ENCODE measurements around the gene CAPN6.

Gene CAPN6

GRCh38 chrX:111270339-111270738 lies at the start of gene CAPN6:
Gene CAPN6, minus strand, starts transcription at chrX:111270483. Its CDS starts 6,547 bp downstream, at chrX:111263936.
- no peak for DNase-seq

- no peak for DNase-seq
Observed at GRCh38 chrX:111319451-111319850, 49.2 kb upstream of the CAPN6 start.

DNA sequence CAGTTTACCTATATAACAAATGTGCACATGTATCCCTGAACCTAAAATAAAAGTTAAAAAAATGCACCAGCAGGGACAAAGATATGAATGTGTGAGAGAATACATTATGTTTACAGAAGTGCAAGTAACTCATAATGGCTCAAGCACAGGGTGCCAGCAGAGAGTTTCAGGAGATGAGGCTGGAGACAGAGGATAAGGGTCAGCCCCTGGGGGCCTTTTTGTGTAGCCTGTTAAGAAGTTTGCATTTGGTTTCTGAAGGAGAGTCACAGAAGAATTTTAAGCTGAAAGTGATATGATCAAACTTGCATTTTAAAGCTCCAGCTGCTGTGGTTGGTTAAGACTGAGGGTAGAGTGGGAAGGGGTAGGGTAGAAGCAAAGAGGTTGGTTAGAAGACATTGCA lies 48.6 kb upstream of the CAPN6 start:
- DNase-seq, result no peak

GRCh38 chrX:111309083-111309482 lies 38.8 kb upstream of the CAPN6 start:
- DNase-seq, result no peak

GRCh38 chrX:111308039-111308438 lies 37.8 kb upstream of the CAPN6 start:
- no peak for DNase-seq

- DNase-seq, result no peak
Observed at GRCh38 chrX:111302284-111302683, 32.0 kb upstream of the CAPN6 start.

DNA sequence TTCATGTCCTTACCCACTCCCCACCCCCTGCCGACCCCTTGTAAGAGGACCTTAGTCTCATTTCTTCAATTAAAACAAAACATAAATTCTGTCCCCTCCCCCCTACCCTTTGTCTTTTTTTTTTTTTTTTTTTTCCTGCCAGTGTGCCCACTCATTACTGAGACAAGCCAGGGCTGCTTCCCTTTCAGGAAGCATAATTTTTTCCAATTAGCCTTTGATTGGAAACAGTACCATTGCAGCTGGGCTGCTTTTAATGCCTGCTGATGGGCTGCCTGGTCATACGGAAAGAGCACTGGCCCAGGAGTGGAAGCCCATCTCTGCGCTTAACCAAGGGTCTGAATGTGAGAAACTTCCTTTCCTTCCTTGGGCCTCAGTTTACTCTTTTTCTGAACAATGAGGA lies 18.6 kb upstream of the CAPN6 start:
- no peak for DNase-seq

- no peak for DNase-seq
Observed at GRCh38 chrX:111284631-111285293, 14.5 kb upstream of the CAPN6 start.

DNA sequence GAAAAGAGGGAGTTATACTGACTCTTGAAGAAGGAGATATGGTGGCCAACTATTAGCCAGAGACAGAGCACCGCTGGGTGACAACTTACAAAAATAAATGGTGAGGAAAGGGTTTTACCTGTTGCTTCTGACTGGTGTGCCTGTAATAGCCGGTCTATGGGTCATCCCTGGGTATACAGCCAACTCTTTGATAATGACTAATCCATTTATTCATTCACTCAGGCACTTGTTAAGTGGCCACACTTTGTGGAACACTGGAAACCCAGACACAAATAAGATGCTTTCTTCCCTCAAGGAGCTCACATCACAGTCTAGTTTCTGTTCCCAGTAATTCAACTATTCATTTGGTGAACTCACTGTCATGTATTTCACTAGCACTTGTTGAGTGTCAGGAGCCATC lies 13.2 kb upstream of the CAPN6 start:
- DNase-seq, result no peak

DNA sequence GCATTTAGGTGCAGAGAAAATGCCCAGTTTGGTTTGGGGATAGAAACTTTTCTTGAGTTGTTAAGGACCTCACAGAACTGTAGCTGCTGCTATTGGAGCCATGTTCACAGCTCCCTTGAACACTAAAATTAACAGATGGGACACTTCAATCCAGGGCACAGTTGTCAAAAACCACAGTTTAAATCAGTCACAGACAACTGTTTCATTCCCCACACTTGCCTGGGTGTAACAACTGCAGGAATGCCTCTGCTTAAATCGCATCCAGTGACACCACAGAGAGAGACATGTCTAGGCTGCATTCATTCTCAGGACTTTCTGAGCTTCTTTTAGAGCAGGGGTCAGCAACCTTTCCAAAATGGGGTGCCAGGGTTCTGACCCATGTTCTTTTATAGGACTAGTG lies 12.7 kb upstream of the CAPN6 start:
- no peak for DNase-seq

- DNase-seq, result no peak
Observed at GRCh38 chrX:111282139-111282538, 11.9 kb upstream of the CAPN6 start.

DNA sequence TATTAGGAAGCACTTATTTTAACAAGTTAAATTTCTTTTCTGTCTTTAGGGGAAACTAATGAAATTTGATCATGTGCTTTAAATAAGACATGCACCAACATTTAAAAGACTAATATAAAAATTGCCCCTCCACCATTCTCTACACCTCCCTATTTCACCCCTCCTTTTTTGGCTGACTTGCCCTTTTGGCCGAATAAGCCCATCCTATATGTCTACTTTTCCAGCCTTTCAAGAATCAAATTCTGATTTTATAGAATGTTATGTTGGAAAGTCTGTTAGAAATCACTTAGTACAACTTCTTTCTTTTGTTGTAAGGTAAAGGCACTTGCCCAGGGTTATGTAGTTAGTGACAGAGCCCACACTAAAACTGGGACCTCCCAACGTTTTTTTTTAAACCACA lies 1.8 kb downstream of the CAPN6 start:
- DNase-seq, result no peak

GRCh38 chrX:111265486-111265885 lies 4.8 kb downstream of the CAPN6 start:
- DNase-seq, result no peak

DNA sequence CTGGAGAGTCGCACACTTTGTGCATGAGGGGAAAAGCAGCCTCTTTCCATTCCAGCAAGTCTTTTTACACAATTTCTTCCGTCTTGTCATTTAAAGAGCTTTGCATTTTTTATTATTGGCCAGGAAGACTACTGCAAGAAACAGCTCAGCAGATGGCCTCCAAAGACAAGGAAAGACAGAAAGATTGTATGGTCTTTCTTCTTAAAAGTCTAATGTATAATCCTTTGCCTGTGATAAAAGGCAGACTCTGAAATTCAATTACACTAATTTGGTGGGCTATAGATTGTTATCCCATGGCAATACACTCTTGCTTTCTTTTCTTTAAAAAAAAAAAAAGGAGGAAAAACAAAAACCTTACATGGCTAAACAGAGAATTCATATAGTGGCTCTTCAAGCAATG lies 5.9 kb downstream of the CAPN6 start:
- no peak for DNase-seq

DNA sequence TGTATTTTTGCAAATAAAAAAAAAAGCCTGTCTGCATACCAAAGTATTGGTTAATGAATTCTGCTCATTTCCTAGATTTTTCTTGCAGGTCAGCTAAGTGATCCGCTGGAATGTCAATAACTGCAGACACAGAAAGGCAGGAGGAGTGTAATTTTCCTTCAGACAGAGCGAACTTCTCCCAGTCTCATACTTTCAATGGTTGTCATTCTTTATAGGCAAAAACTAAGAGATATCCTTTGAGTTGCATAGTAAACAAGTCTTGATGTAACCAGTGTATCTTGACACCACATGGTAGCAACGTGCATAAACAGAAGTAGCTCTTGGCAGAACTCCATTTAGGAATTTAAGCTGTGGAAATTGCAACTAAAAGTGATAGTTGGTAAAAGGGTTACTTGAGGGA lies 8.2 kb downstream of the CAPN6 start:
- no peak for DNase-seq

GRCh38 chrX:111260451-111260850 lies 9.8 kb downstream of the CAPN6 start:
- no peak for DNase-seq

GRCh38 chrX:111259559-111259958 lies 10.7 kb downstream of the CAPN6 start:
- DNase-seq, result no peak

GRCh38 chrX:111257733-111258132 lies 12.6 kb downstream of the CAPN6 start:
- no peak for DNase-seq

- no peak for DNase-seq
Observed at GRCh38 chrX:111254896-111255693, 15.2 kb downstream of the CAPN6 start.

DNA sequence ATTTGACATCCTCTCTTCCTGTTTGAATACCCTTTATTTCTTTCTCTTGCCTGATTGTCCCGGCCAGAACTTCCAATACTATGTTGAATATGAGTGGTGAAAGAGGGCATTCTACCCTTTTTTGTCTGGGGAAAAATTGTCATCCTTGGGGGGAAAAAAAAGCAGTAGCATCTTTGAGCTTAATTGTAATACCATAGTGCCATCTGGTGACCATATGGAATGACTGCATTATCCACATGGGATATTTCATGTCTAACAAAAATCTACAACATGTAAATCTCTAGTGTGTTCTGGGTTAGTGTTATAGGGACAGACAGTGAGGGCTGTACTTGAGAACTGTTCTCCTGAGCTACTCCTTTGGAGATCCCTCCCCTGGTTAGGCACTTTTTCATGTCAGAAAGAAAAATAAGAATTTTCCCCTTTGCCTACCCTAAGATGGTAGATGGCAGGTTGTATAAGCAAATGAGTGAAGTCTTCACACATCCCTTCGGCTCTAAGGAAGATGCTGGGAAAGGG lies 26.0 kb downstream of the CAPN6 start:
- DNase-seq, result no peak

DNA sequence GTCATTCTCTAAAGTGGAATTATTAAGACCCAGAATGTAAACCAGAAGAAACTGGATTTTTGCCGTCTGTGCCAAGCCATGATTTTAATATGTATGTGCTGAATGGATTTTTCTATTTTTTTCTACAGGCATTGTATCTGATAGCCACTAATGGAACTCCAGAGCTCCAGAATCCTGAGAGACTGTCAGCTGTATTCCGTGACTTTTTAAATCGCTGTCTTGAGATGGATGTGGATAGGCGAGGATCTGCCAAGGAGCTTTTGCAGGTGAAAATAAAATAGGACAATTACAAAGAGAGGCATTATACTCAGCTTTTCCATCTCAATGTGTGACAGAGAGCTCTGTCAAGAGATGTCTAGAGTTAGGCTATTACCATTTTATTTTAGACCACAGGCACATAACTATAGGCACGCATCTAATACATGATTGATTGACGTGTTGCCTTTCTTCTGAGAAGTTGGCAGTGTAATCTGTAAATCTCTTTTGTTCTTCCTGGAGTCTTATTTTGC lies 53.9 kb downstream of the CAPN6 start:
- no peak for DNase-seq

DNA sequence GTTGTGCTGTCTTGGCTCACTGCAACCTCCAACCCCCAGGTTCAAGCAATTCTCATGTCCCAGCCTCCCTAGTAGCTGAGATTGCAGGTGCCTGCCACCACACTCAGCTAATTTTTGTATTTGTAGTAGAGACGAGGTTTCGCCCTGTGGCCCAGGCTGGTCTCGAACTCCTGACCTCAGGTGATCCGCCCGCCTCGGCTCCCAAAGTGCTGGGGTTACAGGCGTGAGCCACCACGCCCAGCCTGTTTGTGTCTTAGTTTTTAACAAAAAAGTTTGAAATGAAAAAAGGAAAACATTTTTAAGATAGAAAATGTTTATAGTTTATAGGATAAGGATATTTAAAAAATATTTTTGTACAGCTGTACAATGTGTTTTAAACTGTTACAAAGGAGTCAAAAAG lies 62.4 kb downstream of the CAPN6 start:
- DNase-seq, result no peak

- no peak for DNase-seq
Observed at GRCh38 chrX:111200327-111200726, 70.0 kb downstream of the CAPN6 start.

- DNase-seq, result no peak
Observed at GRCh38 chrX:111199505-111199904, 70.8 kb downstream of the CAPN6 start.

Measured in stimulated activated CD4-positive, alpha-beta T cell treated with anti-CD3 and anti-CD28 coated beads, Interleukin-12 subunit alpha, Interleukin-12 subunit beta, amount 100 ng/mL, for 4 hours (primary cell).